CD8-positive, alpha-beta memory T cell (primary cell): ENCODE data around the gene IBA57. TPM values are rescaled to one million over a fixed set of nuclear protein-coding genes. Genes with fewer than 3 reads are reported as not detected.

Source experiments
- CTCF ChIA-PET: fragments of 350-600 bp; sonication (Branson Sonifier 250); formaldehyde crosslinking; loops from one replicate; lab custom pipeline; 2021; ENCODE audit warnings: antibody characterized with exemption; lab: Charles Lee
- POLR2A ChIA-PET: fragments of 350-600 bp; sonication (Branson Sonifier 250); formaldehyde crosslinking; loops from one replicate; lab custom pipeline; 2021; ENCODE audit warnings: antibody characterized with exemption; lab: Charles Lee
- DNase-seq, 5 donors: peaks; one replicate each; pipeline versions ENCODE4 v3.0.0 to v3.0.0-alpha.2; 2020 to 2022; ENCODE audit warnings: mixed read lengths in 1 of 5
- H3K27ac ChIP-seq: one replicate; pipeline ENCODE4 v1.7.0; 2013; ENCODE audit warnings: low read depth, mild to moderate bottlenecking, low read length, moderate library complexity
- H3K27me3 ChIP-seq: 2 replicates; pipeline ENCODE4 v1.7.0; 2013; ENCODE audit warnings: low read length, mild to moderate bottlenecking; ENCODE audit not compliant: insufficient read depth, poor library complexity, severe bottlenecking
- H3K36me3 ChIP-seq: 2 replicates; pipeline ENCODE4 v1.7.0; 2013; ENCODE audit warnings: mild to moderate bottlenecking, low read length, moderate library complexity; ENCODE audit not compliant: insufficient read depth
- H3K4me1 ChIP-seq: 2 replicates; pipeline ENCODE4 v1.7.0; 2013; ENCODE audit warnings: mild to moderate bottlenecking, low read length, moderate library complexity; ENCODE audit not compliant: insufficient read depth
- H3K4me3 ChIP-seq: 2 replicates; pipeline ENCODE4 v1.7.0; 2013; ENCODE audit warnings: mild to moderate bottlenecking, low read length
- H3K9me3 ChIP-seq: 2 replicates; pipeline ENCODE4 v1.7.0; 2013; ENCODE audit warnings: mild to moderate bottlenecking, low read length
- H3K27ac Mint-ChIP-seq, 8 donors: one replicate each; pipeline ENCODE4 v1.8.0; 2020 to 2021; ENCODE audit warnings: mixed read lengths in 8 of 8, mild to moderate bottlenecking in 6 of 8, inconsistent platforms in 3 of 8, moderate library complexity in 3 of 8
- H3K27me3 Mint-ChIP-seq, 2 donors: one replicate each; pipeline ENCODE4 v1.8.0; 2020 to 2021; ENCODE audit warnings: mixed read lengths in 2 of 2, mild to moderate bottlenecking in 1 of 2, moderate library complexity in 1 of 2
- H3K36me3 Mint-ChIP-seq, 3 donors: one replicate each; pipeline ENCODE4 v1.8.0; 2020 to 2021; ENCODE audit warnings: mixed read lengths in 3 of 3, inconsistent platforms in 1 of 3, mild to moderate bottlenecking in 1 of 3
- H3K4me1 Mint-ChIP-seq, 3 donors: one replicate each; pipeline ENCODE4 v1.8.0; 2020 to 2021; ENCODE audit warnings: mixed read lengths in 3 of 3, inconsistent platforms in 1 of 3, mild to moderate bottlenecking in 1 of 3
- H3K4me3 Mint-ChIP-seq, 7 donors: one replicate each; pipeline ENCODE4 v1.8.0; 2020 to 2021; ENCODE audit warnings: mixed read lengths in 7 of 7, mild to moderate bottlenecking in 6 of 7, moderate library complexity in 4 of 7, inconsistent platforms in 2 of 7
- H3K9me3 Mint-ChIP-seq, 5 donors: one replicate each; pipeline ENCODE4 v1.8.0; 2020 to 2022; ENCODE audit warnings: mixed read lengths in 5 of 5, mild to moderate bottlenecking in 3 of 5, moderate library complexity in 2 of 5, inconsistent platforms in 1 of 5
- polyA plus RNA-seq: library from polyadenylated mRNA; unstranded; fragments of 300-500 nt; fragmentation: Illumina TruSeq; gene quantifications from one replicate; pipeline ENCODE4 v1.2.3, GENCODE V29; 2021
- total RNA-seq, 2 experiments: library from RNA; stranded (reverse); gene quantifications; one replicate each; pipeline ENCODE4 v1.2.3, GENCODE V29; 2021

IBA57 gene
- total and polyA plus RNA-seq, 3 experiments from 2014 or later = 5.4 to 13.6 (median 12.6) TPM

GRCh38 chr1:228145463-228146416 lies 19.9 kb upstream of the IBA57 start:
- Mint-ChIP-seq H3K4me3 (peak overlapping the region in 2 of 7 donors; percentile 19 to 59), H3K9me3 (no peaks in the 10 kb centered on the region), H3K27me3 (no peaks in the 10 kb centered on the region), H3K36me3 (peaks cover 0 to 54% (median 3%) of the 10 kb centered on the region in 3 donors), H3K27ac (peak overlapping the region in 3 of 8 donors; percentile 30 to 66 (median 33)), H3K4me1 (peaks cover 37 to 46% (median 39%) of the 10 kb centered on the region in 3 donors)
- Histone ChIP-seq H3K36me3 (peaks cover 37% of the 10 kb centered on the region), H3K27me3 (no peaks in the 10 kb centered on the region), H3K4me1 (peaks cover 51% of the 10 kb centered on the region), H3K27ac (peak overlapping the region; percentile 28), H3K4me3 (no peak overlapping the region), H3K9me3 (no peaks in the 10 kb centered on the region)
- ChIA-PET POLR2A (no interaction called here), CTCF (interaction anchor here (1.4 kb wide), 1 partner anchor 16 kb away, joined by 3 read pairs; no protein-coding TSS in a partner anchor)
- no peak for DNase-seq

- Mint-ChIP-seq H3K27me3 (no peaks in the 10 kb centered on the region), H3K4me3 (peak overlapping the region in 1 of 7 donors; percentile 59), H3K27ac (peak overlapping the region in 1 of 8 donors; percentile 66), H3K4me1 (peaks cover 30 to 38% (median 32%) of the 10 kb centered on the region in 3 donors), H3K36me3 (peaks cover 0 to 46% (median 3%) of the 10 kb centered on the region in 3 donors), H3K9me3 (no peaks in the 10 kb centered on the region)
- no peak for DNase-seq
- Histone ChIP-seq H3K27me3 (no peaks in the 10 kb centered on the region), H3K4me1 (peaks cover 42% of the 10 kb centered on the region), H3K36me3 (peaks cover 35% of the 10 kb centered on the region), H3K9me3 (no peaks in the 10 kb centered on the region), H3K4me3 (no peak overlapping the region), H3K27ac (no peak overlapping the region)
- ChIA-PET POLR2A (no interaction called here), CTCF (interaction anchor here (1.4 kb wide), 1 partner anchor 15 kb away, joined by 3 read pairs; no protein-coding TSS in a partner anchor)
Observed at GRCh38 chr1:228146417-228147150, 19.0 kb upstream of the IBA57 start.

GRCh38 chr1:228147151-228147693 lies 18.4 kb upstream of the IBA57 start:
- no peak overlapping the region for H3K27ac ChIP-seq
- Mint-ChIP-seq H3K27ac (no peak overlapping the region), H3K27me3 (no peaks in the 10 kb centered on the region), H3K4me1 (peaks cover 25 to 32% (median 28%) of the 10 kb centered on the region in 3 donors), H3K36me3 (peaks cover 0 to 41% (median 3%) of the 10 kb centered on the region in 3 donors), H3K9me3 (no peaks in the 10 kb centered on the region), H3K4me3 (no peak overlapping the region)
- DNase-seq = no peak
- H3K4me3 ChIP-seq = no peak overlapping the region
- ChIA-PET POLR2A (no interaction called here), CTCF (no interaction called here)
- H3K27me3 ChIP-seq = no peaks in the 10 kb centered on the region
- no peaks in the 10 kb centered on the region for H3K9me3 ChIP-seq
- H3K4me1 ChIP-seq = peaks cover 36% of the 10 kb centered on the region
- peaks cover 29% of the 10 kb centered on the region for H3K36me3 ChIP-seq

- Mint-ChIP-seq H3K4me1 (peaks cover 19 to 27% (median 22%) of the 10 kb centered on the region in 3 donors), H3K27ac (peak overlapping the region in 2 of 8 donors; percentile 50 to 65), H3K36me3 (peaks cover 0 to 36% (median 3%) of the 10 kb centered on the region in 3 donors), H3K9me3 (no peaks in the 10 kb centered on the region), H3K4me3 (no peak overlapping the region), H3K27me3 (no peaks in the 10 kb centered on the region)
- Histone ChIP-seq H3K4me3 (no peak overlapping the region), H3K4me1 (peaks cover 31% of the 10 kb centered on the region), H3K36me3 (peaks cover 29% of the 10 kb centered on the region), H3K9me3 (no peaks in the 10 kb centered on the region), H3K27me3 (no peaks in the 10 kb centered on the region), H3K27ac (no peak overlapping the region)
- ChIA-PET CTCF (no interaction called here), POLR2A (no interaction called here)
- no peak for DNase-seq
Observed at GRCh38 chr1:228147768-228148167, 17.8 kb upstream of the IBA57 start.

GRCh38 chr1:228148196-228148861 lies 17.3 kb upstream of the IBA57 start:
- no peaks in the 10 kb centered on the region for H3K9me3 Mint-ChIP-seq
- no peaks in the 10 kb centered on the region for H3K27me3 ChIP-seq
- peaks cover 29% of the 10 kb centered on the region for H3K36me3 ChIP-seq
- H3K4me3 Mint-ChIP-seq = no peak overlapping the region
- no peak overlapping the region for H3K27ac ChIP-seq
- no peaks in the 10 kb centered on the region for H3K27me3 Mint-ChIP-seq
- H3K4me1 ChIP-seq = peaks cover 25% of the 10 kb centered on the region
- H3K4me3 ChIP-seq = no peak overlapping the region
- H3K36me3 Mint-ChIP-seq = peaks cover 0 to 32% (median 3%) of the 10 kb centered on the region in 3 donors
- no peak overlapping the region for H3K27ac Mint-ChIP-seq
- ChIA-PET CTCF (no interaction called here), POLR2A (no interaction called here)
- no peaks in the 10 kb centered on the region for H3K9me3 ChIP-seq
- peaks cover 14 to 21% (median 17%) of the 10 kb centered on the region in 3 donors for H3K4me1 Mint-ChIP-seq
- DNase-seq = no peak

GRCh38 chr1:228148935-228149405 lies 16.6 kb upstream of the IBA57 start:
- no peaks in the 10 kb centered on the region for H3K27me3 ChIP-seq
- H3K9me3 ChIP-seq = no peaks in the 10 kb centered on the region
- peaks cover 29% of the 10 kb centered on the region for H3K36me3 ChIP-seq
- no peaks in the 10 kb centered on the region for H3K27me3 Mint-ChIP-seq
- POLR2A ChIA-PET = no interaction called here
- H3K27ac Mint-ChIP-seq = no peak overlapping the region
- H3K4me3 ChIP-seq = no peak overlapping the region
- no peak overlapping the region for H3K27ac ChIP-seq
- CTCF ChIA-PET = no interaction called here
- H3K9me3 Mint-ChIP-seq = no peaks in the 10 kb centered on the region
- DNase-seq = no peak
- peaks cover 7 to 15% (median 10%) of the 10 kb centered on the region in 3 donors for H3K4me1 Mint-ChIP-seq
- peaks cover 0 to 27% (median 0%) of the 10 kb centered on the region in 3 donors for H3K36me3 Mint-ChIP-seq
- peaks cover 19% of the 10 kb centered on the region for H3K4me1 ChIP-seq
- no peak overlapping the region for H3K4me3 Mint-ChIP-seq

- Mint-ChIP-seq H3K4me3 (no peak within 1 kb of the TSS), H3K9me3 (no peaks in the 10 kb centered on the region), H3K27ac (peak within 1 kb of the TSS in 1 of 8 donors; percentile 38), H3K4me1 (peaks cover 4 to 12% (median 8%) of the 10 kb centered on the region in 3 donors), H3K36me3 (peaks cover 0 to 27% (median 0%) of the 10 kb centered on the region in 3 donors), H3K27me3 (no peaks in the 10 kb centered on the region)
- Histone ChIP-seq H3K36me3 (peaks cover 29% of the 10 kb centered on the region), H3K4me3 (no peak within 1 kb of the TSS), H3K27ac (no peak within 1 kb of the TSS), H3K9me3 (no peaks in the 10 kb centered on the region), H3K4me1 (peaks cover 13% of the 10 kb centered on the region), H3K27me3 (no peaks in the 10 kb centered on the region)
- ChIA-PET CTCF (no interaction called here), POLR2A (no interaction called here)
- DNase-seq = no peak
Observed at GRCh38 chr1:228149406-228150119, 16.0 kb upstream of the IBA57 start, which contains the start of gene GJC2. Gene GJC2 (plus strand): TSS chr1:228149930. CDS start chr1:228157759, 7,829 bp downstream.
